Activated CD8-positive, alpha-beta T cell treated with anti-CD3 and anti-CD28 coated beads, Interleukin-2, amount 10 ng/mL, durations not matched to agents 7 days and 5 days (primary cell): ENCODE results near the gene IGIP. TPM values are rescaled to one million over a fixed set of nuclear protein-coding genes. Genes with fewer than 3 reads are reported as not detected.

ENCODE experiments used
- ATAC-seq: fragments of 150-1000 bp; cut with Tn5 transposase; one replicate; pipeline ENCODE4 v1.10.0; 2021; ENCODE audit warnings: moderate library complexity
- CTCF ChIA-PET: fragments of 350-600 bp; sonication (Branson Sonifier 250); formaldehyde crosslinking; loops from one replicate; lab custom pipeline; 2021; ENCODE audit warnings: antibody characterized with exemption; lab: Charles Lee
- POLR2A ChIA-PET: fragments of 350-600 bp; sonication (Branson Sonifier 250); formaldehyde crosslinking; loops from one replicate; lab custom pipeline; 2021; ENCODE audit warnings: antibody characterized with exemption; lab: Charles Lee
- DNase-seq: peaks from one replicate; pipeline ENCODE4 v3.0.0-alpha.2; 2020
- H3K27ac Mint-ChIP-seq: one replicate; pipeline ENCODE4 v1.8.0; 2021; ENCODE audit warnings: mild to moderate bottlenecking, mixed read lengths
- H3K27me3 Mint-ChIP-seq: one replicate; pipeline ENCODE4 v1.8.0; 2021; ENCODE audit warnings: low read depth, mixed read lengths
- H3K36me3 Mint-ChIP-seq: one replicate; pipeline ENCODE4 v1.8.0; 2021; ENCODE audit warnings: low read depth, mixed read lengths
- H3K4me1 Mint-ChIP-seq: one replicate; pipeline ENCODE4 v1.8.0; 2021; ENCODE audit warnings: low read depth, mixed read lengths
- H3K4me3 Mint-ChIP-seq: one replicate; pipeline ENCODE4 v1.8.0; 2021; ENCODE audit warnings: mild to moderate bottlenecking, mixed read lengths
- H3K9me3 Mint-ChIP-seq: one replicate; pipeline ENCODE4 v1.8.0; 2022; ENCODE audit warnings: mixed read lengths; ENCODE audit not compliant: insufficient read depth
- total RNA-seq, 2 experiments: library from RNA; stranded (reverse); gene quantifications; one replicate each; pipeline ENCODE4 v1.2.3, GENCODE V29; 2021

Gene IGIP
- 1 to 10 TPM; 2.4 to 2.7 TPM for total RNA-seq

- H3K9me3 Mint-ChIP-seq: no peaks in the 10 kb centered on the region
- DNase-seq: no peak
- ATAC-seq: no peak
- H3K4me3 Mint-ChIP-seq: no peak within 1 kb of the TSS
- ChIA-PET POLR2A (no interaction called here), CTCF (interaction anchor here (1.1 kb wide), 1 partner anchor 18 kb away, joined by 4 read pairs; no protein-coding TSS in a partner anchor)
- H3K4me1 Mint-ChIP-seq: peaks cover 18% of the 10 kb centered on the region
- H3K36me3 Mint-ChIP-seq: no peaks in the 10 kb centered on the region
- no peak within 1 kb of the TSS for H3K27ac Mint-ChIP-seq
- H3K27me3 Mint-ChIP-seq: peaks cover 2% of the 10 kb centered on the region
Observed at GRCh38 chr5:140125637-140126036, at the start of gene IGIP. Gene IGIP, plus strand, starts transcription at chr5:140125937. Its CDS starts 2,540 bp downstream, at chr5:140128477.

GRCh38 chr5:140076142-140076541 lies 49.6 kb upstream of the IGIP start:
- CTCF ChIA-PET: interaction anchor here (0.8 to 4.9 kb wide), 6 partner anchors 9 to 79 kb away, joined by 3 to 40 read pairs (median 7); no protein-coding TSS in a partner anchor
- no peaks in the 10 kb centered on the region for H3K36me3 Mint-ChIP-seq
- no peak for ATAC-seq
- H3K27me3 Mint-ChIP-seq: peaks cover 29% of the 10 kb centered on the region
- POLR2A ChIA-PET: no interaction called here
- H3K4me3 Mint-ChIP-seq: no peak overlapping the region
- no peaks in the 10 kb centered on the region for H3K9me3 Mint-ChIP-seq
- no peak for DNase-seq
- no peak overlapping the region for H3K27ac Mint-ChIP-seq
- H3K4me1 Mint-ChIP-seq: no peaks in the 10 kb centered on the region

DNA sequence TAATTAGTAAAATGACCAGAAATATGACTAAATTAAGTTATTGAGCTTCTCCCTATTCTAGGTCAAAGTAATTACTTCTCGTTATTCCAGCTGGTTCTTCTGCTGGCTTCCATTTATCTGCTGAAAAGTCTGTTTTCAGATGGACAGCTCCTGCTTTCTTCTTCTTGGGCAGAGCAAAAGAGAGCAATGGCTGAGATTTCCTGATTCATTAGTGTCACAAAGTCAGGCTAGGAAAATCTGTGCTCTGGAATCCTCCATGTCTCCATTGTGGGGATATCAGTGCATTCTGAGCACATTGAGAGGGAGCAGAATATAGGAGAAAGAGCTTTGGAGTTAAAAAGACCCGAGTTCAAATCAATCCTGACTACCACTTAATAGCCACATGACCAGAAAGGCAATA lies 48.9 kb upstream of the IGIP start:
- Mint-ChIP-seq H3K27ac (no peak overlapping the region), H3K27me3 (peaks cover 26% of the 10 kb centered on the region), H3K9me3 (no peaks in the 10 kb centered on the region), H3K36me3 (no peaks in the 10 kb centered on the region), H3K4me3 (no peak overlapping the region), H3K4me1 (no peaks in the 10 kb centered on the region)
- DNase-seq (no peak), ATAC-seq (no peak)
- ChIA-PET CTCF (interaction anchor here (1.4 to 4.9 kb wide), 4 partner anchors 45 to 78 kb away, joined by 3 to 40 read pairs (median 12); no protein-coding TSS in a partner anchor), POLR2A (no interaction called here)

- no peaks in the 10 kb centered on the region for H3K4me1 Mint-ChIP-seq
- no peak overlapping the region for H3K4me3 Mint-ChIP-seq
- no peak overlapping the region for H3K27ac Mint-ChIP-seq
- DNase-seq (no peak), ATAC-seq (no peak)
- no peaks in the 10 kb centered on the region for H3K9me3 Mint-ChIP-seq
- peaks cover 33% of the 10 kb centered on the region for H3K27me3 Mint-ChIP-seq
- ChIA-PET POLR2A (no interaction called here), CTCF (no interaction called here)
- no peaks in the 10 kb centered on the region for H3K36me3 Mint-ChIP-seq
Observed at GRCh38 chr5:140083120-140083519, 42.6 kb upstream of the IGIP start.

DNA sequence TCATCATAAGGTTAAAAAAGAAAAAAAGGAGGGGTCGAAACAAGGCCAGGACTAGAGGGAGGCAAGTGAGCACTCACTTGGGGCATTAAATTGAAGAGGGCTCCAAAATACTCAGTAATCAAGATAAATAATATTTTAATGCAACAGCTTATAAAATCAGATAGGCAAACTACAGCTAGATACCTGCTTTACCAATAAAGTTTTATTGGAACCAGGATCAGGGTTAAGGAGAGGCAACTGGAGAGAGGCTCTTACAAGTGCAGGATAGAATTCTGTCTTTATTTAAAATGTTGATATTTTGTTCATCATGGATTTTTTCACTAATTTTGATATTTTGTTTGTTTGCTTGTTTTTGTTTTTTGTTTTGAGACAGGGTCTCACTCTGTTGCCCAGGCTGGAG lies 42.1 kb upstream of the IGIP start:
- CTCF ChIA-PET: no interaction called here
- H3K27ac Mint-ChIP-seq: no peak overlapping the region
- no peaks in the 10 kb centered on the region for H3K4me1 Mint-ChIP-seq
- H3K4me3 Mint-ChIP-seq: no peak overlapping the region
- POLR2A ChIA-PET: no interaction called here
- ATAC-seq (no peak), DNase-seq (no peak)
- no peaks in the 10 kb centered on the region for H3K36me3 Mint-ChIP-seq
- no peaks in the 10 kb centered on the region for H3K9me3 Mint-ChIP-seq
- H3K27me3 Mint-ChIP-seq: peaks cover 32% of the 10 kb centered on the region

DNA sequence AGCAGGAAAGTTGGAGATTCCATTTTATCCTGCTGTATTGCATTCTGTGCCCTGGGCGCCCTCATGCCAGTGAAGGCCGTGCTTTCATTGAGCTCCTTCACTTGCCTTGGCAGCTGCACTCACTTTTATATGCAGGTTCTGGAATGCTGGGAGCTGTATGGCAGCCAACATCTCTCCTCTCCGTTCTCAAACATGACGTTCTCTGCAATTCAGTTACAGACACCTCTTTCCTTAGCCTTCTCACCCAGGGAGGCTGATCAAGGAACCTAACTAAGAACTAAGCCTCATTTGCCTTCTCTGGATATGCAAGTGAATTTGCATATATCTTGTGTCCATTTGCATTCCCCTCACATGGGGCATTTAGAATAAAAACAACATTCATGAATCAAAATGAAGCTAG lies 41.2 kb upstream of the IGIP start:
- ATAC-seq (no peak), DNase-seq (no peak)
- ChIA-PET CTCF (interaction anchor here (1.7 kb wide), 1 partner anchor 12 kb away, joined by 5 read pairs; no protein-coding TSS in a partner anchor), POLR2A (no interaction called here)
- Mint-ChIP-seq H3K9me3 (peaks cover 7% of the 10 kb centered on the region), H3K27ac (no peak overlapping the region), H3K4me3 (no peak overlapping the region), H3K36me3 (no peaks in the 10 kb centered on the region), H3K4me1 (no peaks in the 10 kb centered on the region), H3K27me3 (peaks cover 30% of the 10 kb centered on the region)

DNA sequence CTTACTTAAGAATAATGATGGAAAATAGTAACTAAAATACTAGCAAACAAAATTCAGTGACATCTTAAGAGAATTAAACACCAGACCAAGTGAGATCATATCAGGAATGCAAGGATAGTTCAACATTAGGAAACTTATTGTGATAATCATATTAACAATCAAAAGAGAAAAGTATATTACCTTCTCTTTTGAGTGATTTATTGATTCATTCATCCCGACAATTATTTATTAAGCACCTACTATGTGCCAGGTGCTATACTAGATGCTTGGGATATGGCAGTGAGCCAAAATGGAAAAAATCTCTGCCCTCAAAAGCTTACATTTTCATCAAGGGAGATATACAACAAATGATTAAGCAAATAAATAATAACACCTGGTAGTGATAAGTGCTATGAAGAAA lies 35.5 kb upstream of the IGIP start:
- ATAC-seq (no peak), DNase-seq (no peak)
- POLR2A ChIA-PET: no interaction called here
- Mint-ChIP-seq H3K4me3 (no peak overlapping the region), H3K36me3 (no peaks in the 10 kb centered on the region), H3K4me1 (no peaks in the 10 kb centered on the region), H3K9me3 (peaks cover 23% of the 10 kb centered on the region), H3K27ac (no peak overlapping the region), H3K27me3 (peaks cover 22% of the 10 kb centered on the region)
- CTCF ChIA-PET: no interaction called here

GRCh38 chr5:140093179-140093578 lies 32.6 kb upstream of the IGIP start:
- no peak for DNase-seq
- Mint-ChIP-seq H3K27me3 (peaks cover 22% of the 10 kb centered on the region), H3K36me3 (no peaks in the 10 kb centered on the region), H3K4me3 (no peak overlapping the region), H3K4me1 (no peaks in the 10 kb centered on the region), H3K9me3 (peaks cover 23% of the 10 kb centered on the region), H3K27ac (no peak overlapping the region)
- no peak for ATAC-seq
- ChIA-PET POLR2A (no interaction called here), CTCF (interaction anchor here (1.1 to 1.5 kb wide), 2 partner anchors 12 to 51 kb away, joined by 4 read pairs; no protein-coding TSS in a partner anchor)

DNA sequence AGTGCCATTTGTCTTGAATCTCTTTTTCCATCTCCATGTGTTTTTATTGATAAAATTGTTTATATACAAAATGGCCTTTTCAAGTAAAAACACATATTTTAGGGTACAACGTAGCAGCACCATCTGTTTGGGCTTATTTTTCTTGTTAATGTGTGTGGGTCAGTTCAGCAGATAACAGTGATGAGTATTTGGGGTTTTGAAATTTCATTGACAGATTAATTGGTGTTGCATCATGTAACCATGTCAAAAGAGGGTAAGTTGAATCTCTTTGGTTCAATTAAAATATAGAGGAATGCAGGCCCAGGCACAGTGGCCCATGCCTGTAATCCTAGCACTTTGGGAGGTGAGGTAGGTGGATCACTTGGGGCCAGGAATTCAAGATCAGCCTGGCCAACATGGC lies 31.9 kb upstream of the IGIP start:
- Mint-ChIP-seq H3K27me3 (peaks cover 22% of the 10 kb centered on the region), H3K36me3 (no peaks in the 10 kb centered on the region), H3K9me3 (peaks cover 22% of the 10 kb centered on the region), H3K27ac (no peak overlapping the region), H3K4me3 (no peak overlapping the region), H3K4me1 (no peaks in the 10 kb centered on the region)
- ChIA-PET CTCF (interaction anchor here (1.1 kb wide), 1 partner anchor 50 kb away, joined by 5 read pairs; no protein-coding TSS in a partner anchor), POLR2A (no interaction called here)
- ATAC-seq (no peak), DNase-seq (no peak)

DNA sequence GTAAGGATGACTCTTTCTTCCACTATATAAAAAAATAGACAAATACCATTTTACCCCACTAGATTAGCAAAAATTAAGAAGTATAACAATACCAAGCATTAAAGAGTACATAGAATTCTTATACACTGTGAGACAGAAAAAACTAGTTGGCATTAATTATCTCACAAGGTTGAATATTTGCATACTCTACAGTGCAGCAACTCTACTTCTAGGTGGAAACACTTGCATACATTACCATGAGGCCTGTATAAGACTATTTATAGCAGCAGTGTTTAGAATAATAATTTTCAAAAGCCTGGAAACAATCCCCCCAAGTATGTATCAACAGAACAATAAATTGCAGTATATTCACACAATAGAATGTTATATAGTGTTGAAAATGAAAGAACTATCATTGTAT lies 30.8 kb upstream of the IGIP start:
- ATAC-seq: no peak
- Mint-ChIP-seq H3K27me3 (peaks cover 23% of the 10 kb centered on the region), H3K4me3 (no peak overlapping the region), H3K27ac (no peak overlapping the region), H3K4me1 (no peaks in the 10 kb centered on the region), H3K9me3 (peaks cover 12% of the 10 kb centered on the region), H3K36me3 (no peaks in the 10 kb centered on the region)
- CTCF ChIA-PET: interaction anchor here (1.1 to 2.4 kb wide), 3 partner anchors 12 to 49 kb away, joined by 3 to 5 read pairs (median 5); no protein-coding TSS in a partner anchor
- no peak for DNase-seq
- POLR2A ChIA-PET: no interaction called here

GRCh38 chr5:140101179-140101578 lies 24.6 kb upstream of the IGIP start:
- ChIA-PET CTCF (interaction anchor here (1.6 kb wide), 1 partner anchor 13 kb away, joined by 3 read pairs; no protein-coding TSS in a partner anchor), POLR2A (no interaction called here)
- ATAC-seq: no peak

DNA sequence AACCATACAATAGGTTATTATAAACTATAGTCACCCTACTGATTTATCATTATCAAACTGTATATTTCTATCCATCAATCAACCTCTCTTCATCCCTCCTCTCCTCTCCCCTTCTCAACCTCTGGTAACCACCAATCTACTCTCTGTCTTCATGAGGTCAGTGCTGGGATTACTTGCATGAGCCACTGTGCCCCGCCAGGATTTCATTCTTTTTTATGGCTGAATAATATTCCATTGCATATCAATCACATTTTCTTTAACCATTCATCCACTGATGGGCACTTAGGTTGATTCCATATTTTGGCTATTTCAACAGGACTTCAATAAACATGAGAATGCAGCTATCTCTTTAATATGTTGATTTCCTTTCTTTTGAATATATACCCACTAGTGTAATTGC lies 22.6 kb upstream of the IGIP start:
- POLR2A ChIA-PET: no interaction called here
- Mint-ChIP-seq H3K4me3 (no peak overlapping the region), H3K9me3 (no peaks in the 10 kb centered on the region), H3K27me3 (peaks cover 36% of the 10 kb centered on the region), H3K4me1 (peaks cover 14% of the 10 kb centered on the region), H3K27ac (no peak overlapping the region), H3K36me3 (no peaks in the 10 kb centered on the region)
- ATAC-seq (no peak), DNase-seq (no peak)
- CTCF ChIA-PET: interaction anchor here (1.1 kb wide), 1 partner anchor 42 kb away, joined by 3 read pairs; no protein-coding TSS in a partner anchor

More at GRCh38 chr5:140101179-140101578, 24.6 kb upstream of the IGIP start:
- no peaks in the 10 kb centered on the region for H3K36me3 Mint-ChIP-seq
- no peak overlapping the region for H3K27ac Mint-ChIP-seq
- DNase-seq: no peak
- H3K4me1 Mint-ChIP-seq: peaks cover 3% of the 10 kb centered on the region
- H3K4me3 Mint-ChIP-seq: no peak overlapping the region
- peaks cover 39% of the 10 kb centered on the region for H3K27me3 Mint-ChIP-seq
- no peaks in the 10 kb centered on the region for H3K9me3 Mint-ChIP-seq
